ENCODE measurements around the gene PIGC.

Gene PIGC

GRCh38 chr1:172416496-172417035, 27.3 kb downstream of the PIGC start:
- Histone ChIP-seq H3K9ac (ENCODE audit: insufficient read length) (no peak overlapping the region), H3K36me3 (ENCODE audit: insufficient read depth, low read length) (no peaks in the 10 kb centered on the region), H3K9me3 (ENCODE audit: low read depth, low read length) (no peaks in the 10 kb centered on the region), H3K4me3 (no peak overlapping the region), H3K27ac (no peak overlapping the region)
- TF ChIP-seq EZH2 (IDR thresholded peaks at IDR 0.05) (no peak), POLR2AphosphoS5 (IDR thresholded peaks at IDR 0.05; ENCODE audit: borderline replicate concordance, low read depth, low read length) (no peak), FOXP2 (optimal IDR thresholded peaks at IDR 0.05; ENCODE audit: control extremely low read depth, extremely low read length, insufficient read depth) (no peak)
- no peak for DNase-seq (ENCODE audit: low read depth, low spot score)

- Histone ChIP-seq H3K9me3 (ENCODE audit: low read depth, low read length) (no peaks in the 10 kb centered on the region), H3K9ac (ENCODE audit: insufficient read length) (no peak overlapping the region), H3K36me3 (ENCODE audit: insufficient read depth, low read length) (no peaks in the 10 kb centered on the region), H3K27ac (no peak overlapping the region), H3K4me3 (no peak overlapping the region)
- DNase-seq (ENCODE audit: low read depth, low spot score), result no peak
- TF ChIP-seq POLR2AphosphoS5 (IDR thresholded peaks at IDR 0.05; ENCODE audit: borderline replicate concordance, low read depth, low read length) (no peak), FOXP2 (optimal IDR thresholded peaks at IDR 0.05; ENCODE audit: control extremely low read depth, extremely low read length, insufficient read depth) (no peak), EZH2 (IDR thresholded peaks at IDR 0.05) (no peak)
Measured at GRCh38 chr1:172414331-172414730, 29.5 kb downstream of the PIGC start.

GRCh38 chr1:172411791-172412338, 32.0 kb downstream of the PIGC start:
- Histone ChIP-seq H3K9me3 (ENCODE audit: low read depth, low read length) (no peaks in the 10 kb centered on the region), H3K4me3 (no peak overlapping the region), H3K9ac (ENCODE audit: insufficient read length) (no peak overlapping the region), H3K36me3 (ENCODE audit: insufficient read depth, low read length) (no peaks in the 10 kb centered on the region), H3K27ac (no peak overlapping the region)
- TF ChIP-seq POLR2AphosphoS5 (IDR thresholded peaks at IDR 0.05; ENCODE audit: borderline replicate concordance, low read depth, low read length) (no peak), FOXP2 (optimal IDR thresholded peaks at IDR 0.05; ENCODE audit: control extremely low read depth, extremely low read length, insufficient read depth) (no peak), EZH2 (IDR thresholded peaks at IDR 0.05) (no peak)
- DNase-seq (ENCODE audit: low read depth, low spot score), result no peak

- no peak for DNase-seq (ENCODE audit: low read depth, low spot score)
- Histone ChIP-seq H3K9ac (ENCODE audit: insufficient read length) (no peak overlapping the region), H3K4me3 (no peak overlapping the region), H3K9me3 (ENCODE audit: low read depth, low read length) (no peaks in the 10 kb centered on the region), H3K36me3 (ENCODE audit: insufficient read depth, low read length) (no peaks in the 10 kb centered on the region), H3K27ac (no peak overlapping the region)
- TF ChIP-seq EZH2 (IDR thresholded peaks at IDR 0.05) (no peak), FOXP2 (optimal IDR thresholded peaks at IDR 0.05; ENCODE audit: control extremely low read depth, extremely low read length, insufficient read depth) (no peak), POLR2AphosphoS5 (IDR thresholded peaks at IDR 0.05; ENCODE audit: borderline replicate concordance, low read depth, low read length) (no peak)
Measured at GRCh38 chr1:172410027-172410426, 33.8 kb downstream of the PIGC start.

- H3K4me3 ChIP-seq, result no peak overlapping the region
- DNase-seq (ENCODE audit: low read depth, low spot score), result no peak
- H3K9ac ChIP-seq (ENCODE audit: insufficient read length), result no peak overlapping the region
- no peaks in the 10 kb centered on the region for H3K9me3 ChIP-seq (ENCODE audit: low read depth, low read length)
- no peak overlapping the region for H3K27ac ChIP-seq
- no peaks in the 10 kb centered on the region for H3K36me3 ChIP-seq (ENCODE audit: insufficient read depth, low read length)
- TF ChIP-seq EZH2 (IDR thresholded peaks at IDR 0.05) (no peak), POLR2AphosphoS5 (IDR thresholded peaks at IDR 0.05; ENCODE audit: borderline replicate concordance, low read depth, low read length) (no peak), FOXP2 (optimal IDR thresholded peaks at IDR 0.05; ENCODE audit: control extremely low read depth, extremely low read length, insufficient read depth) (no peak)
Measured at GRCh38 chr1:172408958-172409357, 34.9 kb downstream of the PIGC start.

- no peak for DNase-seq (ENCODE audit: low read depth, low spot score)
- H3K9ac ChIP-seq (ENCODE audit: insufficient read length), result no peak overlapping the region
- no peak overlapping the region for H3K4me3 ChIP-seq
- H3K9me3 ChIP-seq (ENCODE audit: low read depth, low read length), result no peaks in the 10 kb centered on the region
- TF ChIP-seq POLR2AphosphoS5 (IDR thresholded peaks at IDR 0.05; ENCODE audit: borderline replicate concordance, low read depth, low read length), result no peak
- TF ChIP-seq EZH2 (IDR thresholded peaks at IDR 0.05), result no peak
- no peak for TF ChIP-seq FOXP2 (optimal IDR thresholded peaks at IDR 0.05; ENCODE audit: control extremely low read depth, extremely low read length, insufficient read depth)
- H3K27ac ChIP-seq, result no peak overlapping the region
- H3K36me3 ChIP-seq (ENCODE audit: insufficient read depth, low read length), result no peaks in the 10 kb centered on the region
Measured at GRCh38 chr1:172406968-172407367, 36.9 kb downstream of the PIGC start.

GRCh38 chr1:172405912-172406311, 38.0 kb downstream of the PIGC start:
- H3K9me3 ChIP-seq (ENCODE audit: low read depth, low read length), result no peaks in the 10 kb centered on the region
- H3K4me3 ChIP-seq, result no peak overlapping the region
- no peak for DNase-seq (ENCODE audit: low read depth, low spot score)
- no peak overlapping the region for H3K9ac ChIP-seq (ENCODE audit: insufficient read length)
- H3K36me3 ChIP-seq (ENCODE audit: insufficient read depth, low read length), result no peaks in the 10 kb centered on the region
- TF ChIP-seq EZH2 (IDR thresholded peaks at IDR 0.05) (no peak), POLR2AphosphoS5 (IDR thresholded peaks at IDR 0.05; ENCODE audit: borderline replicate concordance, low read depth, low read length) (no peak), FOXP2 (optimal IDR thresholded peaks at IDR 0.05; ENCODE audit: control extremely low read depth, extremely low read length, insufficient read depth) (no peak)
- no peak overlapping the region for H3K27ac ChIP-seq

DNA sequence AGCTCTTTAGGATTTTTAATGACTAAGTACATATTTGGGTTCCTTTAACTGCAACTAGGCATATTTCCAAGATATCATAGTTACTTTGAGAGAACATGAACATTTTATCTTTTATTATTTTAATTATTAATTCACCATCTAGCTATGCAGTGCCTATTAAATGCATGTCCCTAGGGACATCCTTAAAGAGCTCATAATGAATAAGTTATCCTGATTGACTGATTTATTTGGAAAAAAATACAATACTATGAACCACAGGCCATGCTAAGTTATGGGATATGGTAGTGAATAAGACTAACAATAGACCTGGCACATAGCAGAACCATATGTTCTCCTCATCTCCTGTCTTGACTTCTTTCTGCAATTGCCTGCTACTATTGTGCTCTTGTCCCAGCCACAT, 39.7 kb downstream of the PIGC start:
- Histone ChIP-seq H3K9me3 (ENCODE audit: low read depth, low read length) (no peaks in the 10 kb centered on the region), H3K36me3 (ENCODE audit: insufficient read depth, low read length) (no peaks in the 10 kb centered on the region), H3K27ac (no peak overlapping the region), H3K9ac (ENCODE audit: insufficient read length) (no peak overlapping the region), H3K4me3 (no peak overlapping the region)
- no peak for DNase-seq (ENCODE audit: low read depth, low spot score)
- TF ChIP-seq EZH2 (IDR thresholded peaks at IDR 0.05) (no peak), POLR2AphosphoS5 (IDR thresholded peaks at IDR 0.05; ENCODE audit: borderline replicate concordance, low read depth, low read length) (no peak), FOXP2 (optimal IDR thresholded peaks at IDR 0.05; ENCODE audit: control extremely low read depth, extremely low read length, insufficient read depth) (no peak)
